GM21619 (cell line): ENCODE data around the gene TEX13B.
A peak's percentile ranks its signal among the peaks of the same experiment; 100 is the strongest.
"Not testable (repeated sequence)": the region's sequence is repeated elsewhere in the genome, so short reads cannot be mapped to it uniquely, and the experiment has no call there.

Source experiments
- ATAC-seq: cut with Tn5 transposase; IDR thresholded peaks from one replicate; pipeline ENCODE4 v1.9.1; 2021; ENCODE audit not compliant: unreplicated experiment

The TEX13B gene, protein sequence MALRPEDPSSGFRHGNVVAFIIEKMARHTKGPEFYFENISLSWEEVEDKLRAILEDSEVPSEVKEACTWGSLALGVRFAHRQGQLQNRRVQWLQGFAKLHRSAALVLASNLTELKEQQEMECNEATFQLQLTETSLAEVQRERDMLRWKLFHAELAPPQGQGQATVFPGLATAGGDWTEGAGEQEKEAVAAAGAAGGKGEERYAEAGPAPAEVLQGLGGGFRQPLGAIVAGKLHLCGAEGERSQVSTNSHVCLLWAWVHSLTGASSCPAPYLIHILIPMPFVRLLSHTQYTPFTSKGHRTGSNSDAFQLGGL

DNA sequence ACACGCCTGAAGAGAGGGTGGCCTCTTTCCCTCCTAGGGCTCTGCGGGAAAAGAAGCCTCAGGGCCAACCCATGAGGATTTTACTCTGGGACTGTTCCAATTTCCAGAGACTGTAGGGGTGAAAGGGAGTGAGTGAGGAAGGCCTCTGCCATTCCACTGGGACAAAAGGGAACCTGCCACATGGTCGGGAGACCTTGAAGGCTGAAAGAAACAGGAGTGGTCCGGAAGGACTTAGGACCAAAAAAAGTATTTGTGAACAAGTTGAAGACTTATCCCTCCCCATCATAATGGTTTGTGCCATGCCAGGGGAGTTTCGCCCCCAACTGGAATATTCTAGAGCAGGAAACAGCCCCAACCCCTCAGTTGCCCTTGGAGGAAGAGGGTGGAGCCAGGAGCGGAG, at the start of gene TEX13B:
TSS of gene TEX13B (minus strand) at position 15 of the 400 bp plus-strand sequence. CDS start 243 bp downstream, outside the sequence.
- no peak for ATAC-seq

GRCh38 chrX:108029928-108030711, 48.0 kb upstream of the TEX13B start:
- peak; percentile 68 for ATAC-seq

DNA sequence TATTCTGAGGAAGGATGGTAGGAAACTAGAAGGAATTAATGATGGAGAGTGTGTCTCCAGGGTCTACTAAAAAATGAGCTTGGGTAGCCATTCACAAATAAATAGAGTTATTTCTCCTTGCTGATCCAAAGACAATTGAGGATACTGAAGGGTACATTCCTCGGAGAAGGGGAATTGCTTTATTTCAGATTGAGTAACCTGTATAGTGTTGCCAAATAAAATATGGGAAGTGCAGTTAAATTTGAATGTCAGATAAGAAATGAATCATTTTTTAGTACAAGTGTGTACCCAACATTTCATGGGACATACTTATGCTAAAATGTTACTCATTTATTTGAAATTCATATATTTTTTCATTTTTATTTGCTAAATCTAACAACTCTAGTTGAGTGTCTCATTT, 46.7 kb upstream of the TEX13B start:
- ATAC-seq = no peak

- no peak for ATAC-seq
Observed at GRCh38 chrX:108025954-108026600, 43.9 kb upstream of the TEX13B start.

GRCh38 chrX:108025376-108025775, 43.2 kb upstream of the TEX13B start:
- no peak for ATAC-seq

DNA sequence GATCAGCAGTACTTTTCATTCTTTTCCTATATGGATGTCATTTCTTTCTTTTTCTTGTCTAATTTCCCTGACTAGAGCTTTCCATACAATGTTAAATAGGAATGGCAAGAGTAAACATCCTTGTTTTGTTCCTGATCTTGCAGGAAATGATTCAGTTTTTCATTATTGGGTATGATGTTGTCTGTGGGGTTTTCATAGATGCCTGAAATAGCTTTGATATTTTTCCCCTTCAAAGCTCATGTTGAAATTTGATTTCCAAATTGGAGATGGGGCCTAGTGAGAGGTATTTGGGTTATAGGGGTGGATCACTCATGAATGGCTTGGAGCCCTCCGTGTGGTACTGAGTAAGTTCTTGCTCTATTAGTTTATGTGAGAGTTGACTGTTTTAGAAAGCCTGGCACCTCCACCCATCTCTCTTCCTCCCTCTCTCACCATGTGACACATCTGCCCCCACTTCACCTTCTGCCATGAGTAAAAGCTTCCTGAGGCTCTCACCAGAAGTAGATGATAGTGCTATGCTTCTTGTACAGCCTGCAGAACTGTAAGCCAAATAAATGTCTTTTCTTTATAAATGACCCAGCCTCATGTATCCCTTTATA, 40.4 kb upstream of the TEX13B start:
- ATAC-seq = no peak

DNA sequence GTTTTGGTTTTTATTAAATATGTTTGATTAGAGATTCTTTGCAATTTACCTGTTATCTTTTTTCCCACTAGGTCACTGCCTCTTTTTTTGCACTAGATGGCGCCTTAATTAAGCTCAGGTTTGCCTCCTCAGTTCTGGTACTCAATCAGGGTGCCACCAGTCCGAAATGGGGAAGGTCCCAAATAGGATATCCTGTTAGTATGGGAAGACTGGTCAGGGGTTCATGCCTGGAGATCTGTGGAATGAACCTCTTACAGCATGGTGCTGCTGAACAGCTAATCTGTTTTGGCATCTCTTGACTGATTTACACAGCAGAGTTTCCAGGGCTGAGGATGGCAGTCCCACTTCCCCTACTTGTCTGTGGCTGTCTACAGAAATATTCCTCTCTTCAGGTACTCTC, 38.5 kb upstream of the TEX13B start:
- no peak for ATAC-seq

DNA sequence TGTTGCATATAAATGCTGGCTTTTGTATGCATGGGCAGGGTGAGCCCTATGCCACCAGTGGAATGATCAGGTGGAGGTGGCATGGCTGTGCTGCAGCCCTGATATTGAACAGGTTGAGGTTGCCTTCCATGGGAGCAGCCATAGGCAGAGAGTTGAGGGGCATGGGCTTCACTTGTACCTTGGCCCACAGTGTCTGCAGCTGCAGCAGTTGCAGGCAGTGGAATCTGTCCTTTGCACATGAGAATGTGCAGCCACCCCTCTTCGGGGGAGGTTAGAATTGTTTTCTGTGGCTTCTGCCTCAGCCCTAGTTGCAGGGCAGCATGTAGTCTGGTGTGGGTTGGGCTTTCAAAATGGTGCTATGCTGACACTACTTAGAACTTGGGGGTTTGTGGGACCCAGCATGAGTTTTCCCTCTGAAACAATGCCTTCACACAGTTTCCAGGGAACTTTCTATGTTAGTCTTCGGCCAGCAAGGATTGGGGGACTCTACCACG, 37.3 kb upstream of the TEX13B start:
- ATAC-seq = no peak

DNA sequence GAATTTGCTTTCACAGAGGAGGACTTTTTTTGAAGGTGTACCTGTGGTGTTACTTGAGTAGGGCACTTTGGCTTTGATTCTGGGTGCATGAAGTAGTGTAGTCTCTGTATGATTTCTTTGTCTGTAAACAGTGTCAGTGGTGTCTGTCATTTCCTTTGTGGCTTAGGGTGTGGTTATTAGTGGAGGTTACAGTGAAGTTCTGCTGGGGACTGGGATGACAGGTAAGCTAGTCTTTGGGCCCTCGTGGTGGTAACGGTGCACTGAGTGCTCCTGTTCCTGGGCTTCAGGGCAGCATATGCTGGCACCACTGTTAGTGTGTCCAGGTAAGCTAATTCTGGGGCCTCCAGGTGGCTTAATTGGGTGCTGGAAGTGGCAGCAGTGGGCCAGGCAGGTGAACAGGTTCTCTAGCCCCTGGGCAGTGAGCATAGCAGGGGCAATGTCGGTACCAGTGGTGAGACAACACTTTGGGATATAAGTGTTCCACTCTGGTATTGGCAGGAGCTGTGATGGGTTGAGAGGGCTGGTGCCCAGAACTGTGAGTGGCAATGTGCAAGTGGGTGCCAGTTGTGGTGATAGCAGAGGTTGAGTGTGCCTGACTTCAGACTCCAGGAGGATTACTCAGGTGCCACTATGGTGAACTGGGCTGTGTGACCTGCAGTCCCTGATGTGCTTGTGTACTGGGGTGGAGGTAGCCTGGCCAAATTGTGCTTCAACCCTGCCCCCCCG, 36.6 kb upstream of the TEX13B start:
- no peak for ATAC-seq

DNA sequence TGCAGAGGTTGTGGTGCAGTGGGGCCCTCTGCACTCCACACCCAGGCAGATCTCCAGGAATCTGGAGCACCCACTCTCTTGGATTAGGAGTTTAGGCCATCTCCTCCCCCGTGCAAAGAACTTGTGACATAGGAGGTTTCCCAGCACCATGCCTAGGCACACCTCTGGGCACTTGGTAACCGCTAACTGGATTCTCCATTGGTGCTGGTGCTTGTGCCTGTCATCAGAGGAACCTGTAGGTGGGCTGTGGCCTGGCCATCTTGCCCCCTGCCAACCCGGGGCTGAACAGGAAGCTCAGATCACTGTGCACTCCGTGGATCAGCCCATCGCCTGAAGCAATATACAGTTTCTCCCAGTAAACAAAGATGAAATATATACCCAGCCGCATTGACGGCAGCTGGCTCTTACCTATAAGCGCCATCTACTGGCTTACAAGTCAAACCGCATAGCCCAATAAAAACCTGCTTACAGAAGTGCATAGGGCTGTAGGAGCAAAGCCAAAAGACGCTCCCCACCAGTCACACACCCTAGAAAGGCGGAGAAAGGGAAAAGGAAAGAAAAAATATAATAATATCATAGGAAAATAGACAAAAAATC, 19.1 kb upstream of the TEX13B start:
- no peak for ATAC-seq

GRCh38 chrX:108000751-108001150, 18.6 kb upstream of the TEX13B start:
- no peak for ATAC-seq

GRCh38 chrX:107996124-107996523, 14.0 kb upstream of the TEX13B start:
- no peak for ATAC-seq

DNA sequence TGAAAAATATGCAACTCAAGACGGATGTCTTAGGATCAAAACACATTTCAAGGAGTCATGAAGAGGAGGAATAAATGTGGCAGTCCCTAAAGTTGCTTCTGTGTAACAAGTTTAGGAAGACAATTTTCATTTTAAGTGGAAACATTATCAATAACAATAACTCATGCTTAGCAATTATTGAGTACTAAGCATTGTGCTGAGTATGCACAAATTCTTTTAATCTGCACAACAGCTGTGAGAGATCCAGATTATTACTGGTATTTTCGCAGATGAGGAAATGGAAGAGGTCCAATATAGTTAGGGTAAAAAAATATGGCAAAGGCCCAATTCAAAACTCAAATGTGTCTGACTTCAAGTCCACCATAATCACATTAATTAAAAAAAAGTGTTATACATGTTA, 2.9 kb upstream of the TEX13B start:
- ATAC-seq = no peak

DNA sequence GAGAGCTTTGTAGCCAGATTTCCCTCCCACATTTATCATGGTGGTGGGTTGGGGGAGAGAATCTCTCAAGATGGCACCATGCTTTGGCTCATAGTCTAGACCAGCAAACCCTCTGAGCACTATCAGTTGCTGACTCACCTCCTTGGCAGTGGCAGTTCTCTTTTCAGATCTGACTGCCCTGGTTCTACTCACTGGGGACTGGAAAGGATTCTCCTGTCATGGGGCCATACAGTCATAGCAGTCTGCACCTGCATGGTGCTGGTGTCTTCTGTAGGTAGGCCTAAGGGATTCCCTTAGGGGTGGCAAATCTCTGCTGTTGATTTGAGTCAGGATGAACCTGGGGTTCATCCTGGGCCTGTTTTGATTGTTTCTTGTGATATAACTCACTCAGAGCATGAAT, 2.6 kb downstream of the TEX13B start:
- ATAC-seq = peak; percentile 48

DNA sequence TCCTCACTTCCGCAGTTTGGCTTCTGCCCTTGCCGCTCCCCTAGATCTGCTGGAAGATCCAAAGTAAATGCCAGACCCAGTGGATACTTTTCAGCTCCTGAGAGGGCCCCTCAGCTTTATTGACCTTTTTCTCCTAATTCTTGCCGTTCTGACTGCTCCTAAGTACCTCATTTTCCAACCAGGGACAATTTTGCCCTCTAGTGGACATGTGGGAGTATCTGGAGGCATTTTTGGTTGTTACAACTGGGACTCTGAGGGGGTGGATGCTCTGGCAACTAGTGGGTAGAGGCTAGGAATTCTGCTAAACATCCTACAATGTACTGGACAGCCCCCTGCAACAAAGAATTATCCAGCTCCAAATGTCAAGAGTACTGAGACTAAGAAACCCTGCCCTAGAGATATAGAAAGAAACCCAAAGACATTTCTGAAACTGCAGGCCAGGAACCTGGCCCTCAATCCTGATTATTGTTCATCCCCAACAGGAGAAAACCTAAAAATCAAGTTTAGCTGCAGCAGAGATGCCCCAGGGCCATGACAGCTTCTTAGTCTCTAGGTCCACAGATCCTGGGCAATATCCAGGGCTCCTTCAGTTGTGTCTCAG, 3.4 kb downstream of the TEX13B start:
- no peak for ATAC-seq

DNA sequence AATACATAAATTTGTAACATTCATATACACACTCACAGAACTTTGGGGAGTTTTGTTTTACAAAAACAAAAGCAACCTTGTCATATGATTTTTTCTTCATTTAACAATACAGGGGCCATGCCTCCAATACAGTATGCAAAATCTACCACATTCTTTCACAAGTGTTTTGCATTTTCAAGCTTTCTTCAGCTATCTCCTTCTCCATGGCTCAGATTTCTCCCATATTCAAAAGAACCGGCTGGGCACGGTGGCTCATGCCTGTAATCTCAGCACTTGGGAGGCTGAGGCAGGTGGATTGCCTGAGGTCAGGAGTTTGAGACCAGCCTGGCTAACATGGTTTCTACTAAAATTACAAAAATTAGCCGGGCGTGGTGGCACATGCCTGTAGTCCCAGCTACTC, 4.1 kb downstream of the TEX13B start:
- no peak for ATAC-seq

DNA sequence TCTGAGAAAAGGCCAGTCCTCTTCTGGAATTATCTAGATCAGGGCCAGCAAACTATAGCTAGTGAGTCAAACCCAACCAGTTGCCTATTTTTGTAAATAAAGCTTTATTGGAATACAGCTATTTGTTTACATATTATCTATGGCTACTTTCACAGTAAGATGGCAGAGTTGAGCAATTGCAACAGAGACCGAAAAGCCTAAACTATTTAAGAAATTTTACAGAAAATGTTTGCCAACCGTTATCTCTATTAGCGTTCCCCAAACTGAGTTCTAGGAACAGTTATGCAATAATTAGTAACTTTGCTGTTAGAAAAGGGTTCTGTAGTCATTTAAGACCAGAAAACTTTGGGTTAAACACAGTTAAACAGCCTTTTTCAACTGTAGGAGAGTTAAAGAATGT, 10.5 kb downstream of the TEX13B start:
- no peak for ATAC-seq

DNA sequence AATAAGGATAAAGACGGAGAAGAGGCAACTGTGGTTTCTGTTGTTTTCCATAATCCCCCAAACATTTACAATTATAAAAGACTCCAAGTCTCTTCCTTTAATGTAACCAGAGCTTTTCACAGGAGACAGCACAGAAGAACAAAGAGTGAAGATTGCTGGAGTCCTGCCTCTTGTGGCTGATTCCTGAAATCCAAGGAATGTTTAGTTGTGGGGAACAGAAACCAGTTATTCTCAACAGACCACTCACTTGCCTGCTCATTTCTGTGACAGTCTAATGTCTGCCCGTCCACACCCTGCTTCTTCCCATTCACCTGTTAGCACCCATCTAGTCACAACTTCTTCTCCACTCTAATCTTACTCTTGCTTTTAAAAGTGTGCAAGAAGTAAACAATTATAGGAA, 12.1 kb downstream of the TEX13B start:
- no peak for ATAC-seq

DNA sequence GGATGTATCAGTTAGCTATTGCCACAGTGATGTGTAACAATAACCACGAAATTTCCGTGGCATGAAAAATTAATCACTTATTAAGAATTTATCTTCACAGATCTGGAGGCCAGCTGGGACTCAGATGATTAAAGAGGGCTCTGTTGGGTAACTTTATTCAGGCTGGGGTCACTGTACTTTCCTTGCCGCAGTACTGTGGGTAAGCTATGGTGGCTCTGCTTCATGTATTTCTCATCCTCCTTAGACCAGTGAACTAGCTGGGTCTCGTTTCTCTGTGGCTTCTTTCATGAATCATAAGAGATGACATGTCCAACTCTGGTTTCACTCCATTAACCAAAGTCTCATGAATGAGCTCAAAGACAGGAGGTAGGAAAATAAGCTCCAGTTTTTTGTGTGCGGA, 13.5 kb downstream of the TEX13B start:
- peak; percentile 92 for ATAC-seq

- not testable (repeated sequence) for ATAC-seq
Observed at GRCh38 chrX:107955337-107955736, 26.8 kb downstream of the TEX13B start.
